Measurements from ENCODE around the gene CST7.

The CST7 gene

DNA sequence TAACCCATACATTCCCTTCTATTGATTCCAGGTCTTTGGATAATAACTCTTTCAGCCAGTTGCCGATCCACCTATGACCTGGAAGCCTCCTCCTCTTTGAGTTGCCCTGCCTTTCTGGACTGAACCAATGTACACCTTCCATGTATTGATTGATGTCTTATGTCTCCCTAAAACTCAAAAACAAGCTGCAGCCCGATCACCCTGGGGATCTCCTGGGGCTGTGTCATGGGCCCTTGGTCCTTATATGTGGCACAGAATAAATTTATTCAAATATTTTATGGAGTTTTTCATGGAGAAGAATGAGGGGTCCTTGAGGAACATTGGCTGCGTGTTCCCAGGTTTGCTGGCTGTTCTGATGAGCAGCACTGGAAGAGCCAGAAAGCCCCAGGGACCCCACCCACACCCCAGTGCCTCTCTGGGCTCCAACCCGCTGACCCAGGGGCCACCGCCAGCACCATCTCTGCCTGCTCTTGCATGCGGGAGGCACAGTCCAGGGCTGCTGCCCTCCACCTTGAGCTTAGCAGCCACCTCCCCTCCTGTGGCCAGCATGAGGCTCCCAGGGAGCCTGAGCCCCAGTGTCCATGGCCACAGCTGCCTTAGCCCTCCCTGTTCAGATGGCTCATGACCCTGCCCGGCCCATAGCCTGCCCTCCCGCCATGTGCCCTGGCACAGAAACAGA, 36.5 kb upstream of the CST7 start:
- H3K4me3 ChIP-seq (ENCODE audit: low read depth, low read length) = no peak overlapping the region
- TF ChIP-seq, protein P1, sequence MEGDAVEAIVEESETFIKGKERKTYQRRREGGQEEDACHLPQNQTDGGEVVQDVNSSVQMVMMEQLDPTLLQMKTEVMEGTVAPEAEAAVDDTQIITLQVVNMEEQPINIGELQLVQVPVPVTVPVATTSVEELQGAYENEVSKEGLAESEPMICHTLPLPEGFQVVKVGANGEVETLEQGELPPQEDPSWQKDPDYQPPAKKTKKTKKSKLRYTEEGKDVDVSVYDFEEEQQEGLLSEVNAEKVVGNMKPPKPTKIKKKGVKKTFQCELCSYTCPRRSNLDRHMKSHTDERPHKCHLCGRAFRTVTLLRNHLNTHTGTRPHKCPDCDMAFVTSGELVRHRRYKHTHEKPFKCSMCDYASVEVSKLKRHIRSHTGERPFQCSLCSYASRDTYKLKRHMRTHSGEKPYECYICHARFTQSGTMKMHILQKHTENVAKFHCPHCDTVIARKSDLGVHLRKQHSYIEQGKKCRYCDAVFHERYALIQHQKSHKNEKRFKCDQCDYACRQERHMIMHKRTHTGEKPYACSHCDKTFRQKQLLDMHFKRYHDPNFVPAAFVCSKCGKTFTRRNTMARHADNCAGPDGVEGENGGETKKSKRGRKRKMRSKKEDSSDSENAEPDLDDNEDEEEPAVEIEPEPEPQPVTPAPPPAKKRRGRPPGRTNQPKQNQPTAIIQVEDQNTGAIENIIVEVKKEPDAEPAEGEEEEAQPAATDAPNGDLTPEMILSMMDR (IDR thresholded peaks at IDR 0.05; ENCODE audit: low read depth, low read length) = no peak

- H3K4me3 ChIP-seq (ENCODE audit: low read depth, low read length) = no peak overlapping the region
Observed at GRCh38 chr20:24913076-24913628, 35.9 kb upstream of the CST7 start.

GRCh38 chr20:24914388-24915241, 34.5 kb upstream of the CST7 start:
- no peak overlapping the region for H3K4me3 ChIP-seq (ENCODE audit: low read depth, low read length)
- TF ChIP-seq, protein P1 (IDR thresholded peaks at IDR 0.05; ENCODE audit: low read depth, low read length) = no peak

More at GRCh38 chr20:24913076-24913628, 35.9 kb upstream of the CST7 start:
- TF ChIP-seq, protein P1 (IDR thresholded peaks at IDR 0.05; ENCODE audit: low read depth, low read length) = no peak

DNA sequence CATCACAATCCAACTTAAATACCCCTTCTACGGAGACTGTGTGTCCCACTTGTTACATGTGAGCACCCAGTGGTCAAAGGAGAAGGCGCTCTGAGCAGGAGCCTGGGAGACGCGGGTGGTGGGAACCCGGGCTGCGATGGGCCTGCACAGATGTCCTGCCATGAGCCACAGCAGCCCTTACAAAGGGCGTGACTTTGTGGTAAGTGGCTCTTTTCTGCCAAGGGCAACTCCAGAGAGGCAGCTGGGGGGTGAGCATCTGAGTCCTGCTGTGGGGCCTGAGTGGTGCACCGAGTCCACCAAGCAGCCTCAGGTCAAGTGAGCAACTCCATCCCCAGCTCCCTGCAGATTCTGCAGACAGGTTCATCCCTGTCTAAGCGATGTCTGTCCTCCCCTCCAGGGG, 33.6 kb upstream of the CST7 start:
- H3K4me3 ChIP-seq (ENCODE audit: low read depth, low read length) = no peak overlapping the region
- TF ChIP-seq, protein P1 (IDR thresholded peaks at IDR 0.05; ENCODE audit: low read depth, low read length) = no peak

GRCh38 chr20:24915892-24916291, 33.2 kb upstream of the CST7 start:
- H3K4me3 ChIP-seq (ENCODE audit: low read depth, low read length) = no peak overlapping the region
- TF ChIP-seq, protein P1 (IDR thresholded peaks at IDR 0.05; ENCODE audit: low read depth, low read length) = no peak

DNA sequence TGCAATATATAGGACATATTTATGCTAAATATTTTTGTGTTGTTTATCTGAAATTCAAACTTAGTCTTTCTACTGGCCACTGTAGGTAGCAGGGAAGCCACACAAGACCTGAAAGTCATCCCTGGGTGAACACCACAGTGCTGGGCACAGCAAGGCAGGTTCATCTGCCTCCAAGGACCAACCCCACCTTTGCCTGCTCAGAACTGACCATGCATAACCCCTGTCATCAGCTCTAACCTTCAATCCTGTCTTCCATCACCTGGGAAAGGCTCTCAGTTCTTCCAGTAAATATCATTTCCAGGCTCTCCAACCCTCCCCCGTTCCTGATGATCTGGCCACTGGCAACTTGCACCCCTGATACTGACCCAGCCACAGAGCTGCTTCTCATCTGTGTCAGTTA, 32.7 kb upstream of the CST7 start:
- TF ChIP-seq, protein P1 (IDR thresholded peaks at IDR 0.05; ENCODE audit: low read depth, low read length) = no peak
- H3K4me3 ChIP-seq (ENCODE audit: low read depth, low read length) = no peak overlapping the region

DNA sequence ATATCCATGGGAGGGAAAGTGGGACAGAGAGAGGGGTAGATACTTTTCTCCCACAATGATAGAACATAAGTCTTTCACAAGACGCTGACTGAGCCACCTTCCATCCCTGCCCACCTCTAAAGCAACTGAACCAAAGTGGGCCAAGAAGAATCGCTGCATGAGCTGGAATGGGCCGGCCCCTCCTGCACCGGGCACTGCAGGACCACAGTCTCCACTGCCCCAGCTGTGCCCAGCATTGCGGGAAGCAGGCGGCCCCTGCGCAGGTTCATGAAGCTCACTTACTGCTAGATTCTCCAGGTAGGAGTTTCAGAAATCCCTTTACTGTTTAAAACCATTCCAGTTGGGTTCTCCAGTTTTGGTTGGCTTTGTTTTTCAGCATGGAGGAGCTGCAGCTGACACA, 32.0 kb upstream of the CST7 start:
- TF ChIP-seq, protein P1 (IDR thresholded peaks at IDR 0.05; ENCODE audit: low read depth, low read length) = no peak
- H3K4me3 ChIP-seq (ENCODE audit: low read depth, low read length) = no peak overlapping the region
